ENCODE measurements around the gene GPN2. TPM values are rescaled to one million over a fixed set of nuclear protein-coding genes. Genes with fewer than 3 reads are reported as not detected.

The GPN2 gene
- total and polyA plus RNA-seq, 2 donors (not counting 1 experiment from before 2014, with no cell fraction given), result 15.2 to 43.5 TPM

GRCh38 chr1:26907071-26907917 is 17.2 kb upstream of the GPN2 start:
- no peaks in the 10 kb centered on the region for H4K20me1 ChIP-seq (ENCODE audit: control insufficient read depth, insufficient read depth, low read length, poor library complexity, severe bottlenecking)
- H3K9me3 ChIP-seq (ENCODE audit: control extremely low read depth in 1 of 3, control insufficient read depth in 2 of 3, insufficient read depth in 1 of 3, low read length in 2 of 3), result no peaks in the 10 kb centered on the region
- no peak overlapping the region for H3K4me3 ChIP-seq (ENCODE audit: control extremely low read depth in 1 of 5, extremely low read depth in 1 of 5, insufficient read depth in 1 of 5, low read depth in 2 of 5, low read length in 4 of 5)
- no peak overlapping the region for H3K9ac ChIP-seq (ENCODE audit: low read length)
- ATAC-seq (ENCODE audit: low read depth) (no peak), DNase-seq (no peak)
- WGBS (ENCODE audit: insufficient coverage), result 74% methylated on average over 6 of the region's 6 CpGs
- no peak overlapping the region for H3K4me2 ChIP-seq (replicated peaks; ENCODE audit: low read depth, low read length, poor library complexity, severe bottlenecking)
- H3K79me2 ChIP-seq (ENCODE audit: control insufficient read depth, insufficient read depth, low read length), result peaks cover 1% of the 10 kb centered on the region
- CTCF ChIA-PET, result interaction anchor here (0.6 to 0.7 kb wide), 2 partner anchors 97 to 101 kb away, joined by 4 read pairs; no protein-coding TSS in a partner anchor
- peaks cover 8% of the 10 kb centered on the region for H3K27me3 Mint-ChIP-seq
- H3K27me3 ChIP-seq (replicated peaks in 1 of 4; ENCODE audit: control extremely low read depth in 1 of 4, control insufficient read depth in 3 of 4, insufficient read depth in 4 of 4, low read length in 3 of 4), result no peaks in the 10 kb centered on the region
- no peak overlapping the region for H2AFZ ChIP-seq (ENCODE audit: insufficient read depth, low read depth, low read length, poor library complexity, severe bottlenecking)
- no peaks in the 10 kb centered on the region for H3K9me3 Mint-ChIP-seq (ENCODE audit: insufficient read depth)
- no peaks in the 10 kb centered on the region for H3K4me1 ChIP-seq (ENCODE audit: control insufficient read depth in 2 of 2, insufficient read depth in 2 of 2, low read length in 2 of 2)
- no peak overlapping the region for H3K27ac ChIP-seq (ENCODE audit: low read length in 2 of 2)
- TF ChIP-seq EZH2 (IDR thresholded peaks at IDR 0.05; ENCODE audit: borderline replicate concordance, insufficient read depth, low read depth, low read length, poor library complexity, severe bottlenecking), result no peak
- no peak for TF ChIP-seq CTCF (IDR thresholded peaks at IDR 0.05)
- POLR2A ChIA-PET, result no interaction called here
- H3K4me1 Mint-ChIP-seq, result peaks cover 2% of the 10 kb centered on the region
- no peaks in the 10 kb centered on the region for H3K36me3 ChIP-seq (replicated peaks in 1 of 2; ENCODE audit: control extremely low read depth in 1 of 2, control insufficient read depth in 1 of 2, extremely low read depth in 1 of 2, insufficient read depth in 2 of 2, low read length in 1 of 2)
- no peak overlapping the region for H3K4me3 Mint-ChIP-seq
- intact Hi-C loops (cut with micrococcal nuclease), result loop anchor here (10.0 kb wide), 1 partner anchor 432 kb away; the partner anchor contains the start of gene HMGN2
- H3K27ac Mint-ChIP-seq, result no peak overlapping the region

Data from B cell (primary cell).